ENCODE data around the gene DAW1. TPM values are rescaled to one million over a fixed set of nuclear protein-coding genes. Genes with fewer than 3 reads are reported as not detected.
"Not testable (repeated sequence)": the region's sequence is repeated elsewhere in the genome, so short reads cannot be mapped to it uniquely, and the experiment has no call there.

DAW1 gene
- total RNA-seq, result not detected
- long read RNA-seq, result 0 reads

- intact Hi-C loops (cut with DNase I), result no loop called here
- ATAC-seq (peak; percentile 75), DNase-seq (ENCODE audit: missing footprints) (peak; percentile 79)
These were observed at the start of gene DAW1 for GRCh38 chr2:227871375-227871791. DAW1 (plus strand) TSS chr2:227871631; CDS start chr2:227871690, 59 bp downstream.

- ATAC-seq (no peak), DNase-seq (ENCODE audit: missing footprints) (no peak)
- intact Hi-C loops (cut with DNase I), result no loop called here
These were observed 48.9 kb upstream of the DAW1 start for GRCh38 chr2:227822416-227823003.

GRCh38 chr2:227823922-227824321 lies 47.5 kb upstream of the DAW1 start:
- ATAC-seq (no peak), DNase-seq (ENCODE audit: missing footprints) (no peak)
- intact Hi-C loops (cut with DNase I), result no loop called here

- intact Hi-C loops (cut with DNase I), result no loop called here
These were observed 46.7 kb upstream of the DAW1 start for GRCh38 chr2:227824711-227825110.

GRCh38 chr2:227826019-227826521 lies 45.4 kb upstream of the DAW1 start:
- DNase-seq (ENCODE audit: missing footprints) (no peak), ATAC-seq (no peak)
- intact Hi-C loops (cut with DNase I), result no loop called here

More at GRCh38 chr2:227824711-227825110, 46.7 kb upstream of the DAW1 start:
- ATAC-seq (no peak), DNase-seq (ENCODE audit: missing footprints) (no peak)

GRCh38 chr2:227826563-227826962 lies 44.9 kb upstream of the DAW1 start:
- intact Hi-C loops (cut with DNase I), result no loop called here
- DNase-seq (ENCODE audit: missing footprints), result no peak
- ATAC-seq, result no peak

- intact Hi-C loops (cut with DNase I), result no loop called here
- ATAC-seq (no peak), DNase-seq (ENCODE audit: missing footprints) (no peak)
These were observed 44.3 kb upstream of the DAW1 start for GRCh38 chr2:227827143-227827542.

- intact Hi-C loops (cut with DNase I), result no loop called here
- no peak for ATAC-seq
- no peak for DNase-seq (ENCODE audit: missing footprints)
These were observed 42.9 kb upstream of the DAW1 start for GRCh38 chr2:227828477-227828912.

GRCh38 chr2:227829337-227829736 lies 42.1 kb upstream of the DAW1 start:
- intact Hi-C loops (cut with DNase I), result no loop called here
- ATAC-seq (no peak), DNase-seq (ENCODE audit: missing footprints) (no peak)

GRCh38 chr2:227834423-227834822 lies 37.0 kb upstream of the DAW1 start:
- no peak for DNase-seq (ENCODE audit: missing footprints)
- ATAC-seq, result no peak
- intact Hi-C loops (cut with DNase I), result no loop called here

GRCh38 chr2:227834916-227835650 lies 36.3 kb upstream of the DAW1 start:
- DNase-seq (ENCODE audit: missing footprints) (no peak), ATAC-seq (no peak)
- intact Hi-C loops (cut with DNase I), result no loop called here

- intact Hi-C loops (cut with DNase I); ATAC-seq; DNase-seq (ENCODE audit: missing footprints): not testable (repeated sequence)
These were observed 31.9 kb upstream of the DAW1 start for GRCh38 chr2:227839339-227840129.

GRCh38 chr2:227846831-227847230 lies 24.6 kb upstream of the DAW1 start:
- ATAC-seq (no peak), DNase-seq (ENCODE audit: missing footprints) (no peak)
- intact Hi-C loops (cut with DNase I), result no loop called here

GRCh38 chr2:227848146-227848545 lies 23.3 kb upstream of the DAW1 start:
- intact Hi-C loops (cut with DNase I), result no loop called here
- ATAC-seq, result no peak
- DNase-seq (ENCODE audit: missing footprints), result no peak

- ATAC-seq (no peak), DNase-seq (ENCODE audit: missing footprints) (no peak)
- intact Hi-C loops (cut with DNase I), result no loop called here
These were observed 22.8 kb upstream of the DAW1 start for GRCh38 chr2:227848586-227848985.

- ATAC-seq (no peak), DNase-seq (ENCODE audit: missing footprints) (no peak)
- intact Hi-C loops (cut with DNase I), result no loop called here
These were observed 21.5 kb upstream of the DAW1 start for GRCh38 chr2:227849906-227850305.

GRCh38 chr2:227853204-227853629 lies 18.2 kb upstream of the DAW1 start:
- intact Hi-C loops (cut with DNase I), result no loop called here
- DNase-seq (ENCODE audit: missing footprints), result no peak

GRCh38 chr2:227853765-227854271 lies 17.6 kb upstream of the DAW1 start:
- intact Hi-C loops (cut with DNase I), result no loop called here
- no peak for ATAC-seq
- no peak for DNase-seq (ENCODE audit: missing footprints)

More at GRCh38 chr2:227853204-227853629, 18.2 kb upstream of the DAW1 start:
- no peak for ATAC-seq

- ATAC-seq (no peak), DNase-seq (ENCODE audit: missing footprints) (no peak)
- intact Hi-C loops (cut with DNase I), result no loop called here
These were observed 16.0 kb upstream of the DAW1 start for GRCh38 chr2:227855440-227855839.
